Measurements from ENCODE around the gene NETO2.

DNA sequence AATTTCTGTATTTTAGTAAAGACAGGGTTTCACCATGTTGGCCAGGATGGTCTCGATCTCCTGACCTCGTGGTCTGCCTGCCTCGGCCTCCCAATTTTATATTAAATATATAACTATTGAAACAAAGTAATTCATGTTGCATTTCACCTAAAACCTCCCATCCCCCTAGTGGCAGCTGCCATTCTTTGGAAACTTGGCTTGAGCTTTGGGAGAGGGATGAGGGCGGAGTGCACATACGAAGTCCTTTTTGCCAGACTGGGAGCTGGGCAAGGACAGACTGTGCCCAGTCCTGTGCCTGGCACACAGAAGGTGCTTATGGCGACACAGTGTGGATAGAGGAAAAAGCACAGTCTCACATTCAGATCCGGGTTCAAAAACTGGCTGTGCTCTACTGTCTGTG lies 83.8 kb downstream of the NETO2 start:
- TF ChIP-seq, protein P1, sequence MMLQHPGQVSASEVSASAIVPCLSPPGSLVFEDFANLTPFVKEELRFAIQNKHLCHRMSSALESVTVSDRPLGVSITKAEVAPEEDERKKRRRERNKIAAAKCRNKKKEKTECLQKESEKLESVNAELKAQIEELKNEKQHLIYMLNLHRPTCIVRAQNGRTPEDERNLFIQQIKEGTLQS (CRISPR knock-in tag; IDR thresholded peaks at IDR 0.05): no peak
- TF ChIP-seq, protein P2, sequence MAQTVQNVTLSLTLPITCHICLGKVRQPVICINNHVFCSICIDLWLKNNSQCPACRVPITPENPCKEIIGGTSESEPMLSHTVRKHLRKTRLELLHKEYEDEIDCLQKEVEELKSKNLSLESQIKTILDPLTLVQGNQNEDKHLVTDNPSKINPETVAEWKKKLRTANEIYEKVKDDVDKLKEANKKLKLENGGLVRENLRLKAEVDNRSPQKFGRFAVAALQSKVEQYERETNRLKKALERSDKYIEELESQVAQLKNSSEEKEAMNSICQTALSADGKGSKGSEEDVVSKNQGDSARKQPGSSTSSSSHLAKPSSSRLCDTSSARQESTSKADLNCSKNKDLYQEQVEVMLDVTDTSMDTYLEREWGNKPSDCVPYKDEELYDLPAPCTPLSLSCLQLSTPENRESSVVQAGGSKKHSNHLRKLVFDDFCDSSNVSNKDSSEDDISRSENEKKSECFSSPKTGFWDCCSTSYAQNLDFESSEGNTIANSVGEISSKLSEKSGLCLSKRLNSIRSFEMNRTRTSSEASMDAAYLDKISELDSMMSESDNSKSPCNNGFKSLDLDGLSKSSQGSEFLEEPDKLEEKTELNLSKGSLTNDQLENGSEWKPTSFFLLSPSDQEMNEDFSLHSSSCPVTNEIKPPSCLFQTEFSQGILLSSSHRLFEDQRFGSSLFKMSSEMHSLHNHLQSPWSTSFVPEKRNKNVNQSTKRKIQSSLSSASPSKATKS (CRISPR knock-in tag; IDR thresholded peaks at IDR 0.05): no peak
- TF ChIP-seq ZNF33B (CRISPR knock-in tag; IDR thresholded peaks at IDR 0.05): no peak
- TF ChIP-seq ZNF616 (CRISPR knock-in tag; IDR thresholded peaks at IDR 0.05; ENCODE audit: low read depth): no peak
- TF ChIP-seq, protein P3, sequence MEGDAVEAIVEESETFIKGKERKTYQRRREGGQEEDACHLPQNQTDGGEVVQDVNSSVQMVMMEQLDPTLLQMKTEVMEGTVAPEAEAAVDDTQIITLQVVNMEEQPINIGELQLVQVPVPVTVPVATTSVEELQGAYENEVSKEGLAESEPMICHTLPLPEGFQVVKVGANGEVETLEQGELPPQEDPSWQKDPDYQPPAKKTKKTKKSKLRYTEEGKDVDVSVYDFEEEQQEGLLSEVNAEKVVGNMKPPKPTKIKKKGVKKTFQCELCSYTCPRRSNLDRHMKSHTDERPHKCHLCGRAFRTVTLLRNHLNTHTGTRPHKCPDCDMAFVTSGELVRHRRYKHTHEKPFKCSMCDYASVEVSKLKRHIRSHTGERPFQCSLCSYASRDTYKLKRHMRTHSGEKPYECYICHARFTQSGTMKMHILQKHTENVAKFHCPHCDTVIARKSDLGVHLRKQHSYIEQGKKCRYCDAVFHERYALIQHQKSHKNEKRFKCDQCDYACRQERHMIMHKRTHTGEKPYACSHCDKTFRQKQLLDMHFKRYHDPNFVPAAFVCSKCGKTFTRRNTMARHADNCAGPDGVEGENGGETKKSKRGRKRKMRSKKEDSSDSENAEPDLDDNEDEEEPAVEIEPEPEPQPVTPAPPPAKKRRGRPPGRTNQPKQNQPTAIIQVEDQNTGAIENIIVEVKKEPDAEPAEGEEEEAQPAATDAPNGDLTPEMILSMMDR (CRISPR knock-in tag; IDR thresholded peaks at IDR 0.05): no peak
- no peak for TF ChIP-seq ZNF44 (CRISPR knock-in tag; IDR thresholded peaks at IDR 0.05)
- no peak for TF ChIP-seq MED8 (CRISPR knock-in tag; IDR thresholded peaks at IDR 0.05; ENCODE audit: insufficient replicate concordance)
- no peak for TF ChIP-seq CBX5 (CRISPR knock-in tag; IDR thresholded peaks at IDR 0.05; ENCODE audit: borderline replicate concordance)

Measured in HepG2 (cell line).